ENCODE data around the gene CLASRP.

- no peak for TF ChIP-seq EZH2 (IDR thresholded peaks at IDR 0.05; ENCODE audit: low read length, unreplicated experiment)
- TF ChIP-seq, protein P1, sequence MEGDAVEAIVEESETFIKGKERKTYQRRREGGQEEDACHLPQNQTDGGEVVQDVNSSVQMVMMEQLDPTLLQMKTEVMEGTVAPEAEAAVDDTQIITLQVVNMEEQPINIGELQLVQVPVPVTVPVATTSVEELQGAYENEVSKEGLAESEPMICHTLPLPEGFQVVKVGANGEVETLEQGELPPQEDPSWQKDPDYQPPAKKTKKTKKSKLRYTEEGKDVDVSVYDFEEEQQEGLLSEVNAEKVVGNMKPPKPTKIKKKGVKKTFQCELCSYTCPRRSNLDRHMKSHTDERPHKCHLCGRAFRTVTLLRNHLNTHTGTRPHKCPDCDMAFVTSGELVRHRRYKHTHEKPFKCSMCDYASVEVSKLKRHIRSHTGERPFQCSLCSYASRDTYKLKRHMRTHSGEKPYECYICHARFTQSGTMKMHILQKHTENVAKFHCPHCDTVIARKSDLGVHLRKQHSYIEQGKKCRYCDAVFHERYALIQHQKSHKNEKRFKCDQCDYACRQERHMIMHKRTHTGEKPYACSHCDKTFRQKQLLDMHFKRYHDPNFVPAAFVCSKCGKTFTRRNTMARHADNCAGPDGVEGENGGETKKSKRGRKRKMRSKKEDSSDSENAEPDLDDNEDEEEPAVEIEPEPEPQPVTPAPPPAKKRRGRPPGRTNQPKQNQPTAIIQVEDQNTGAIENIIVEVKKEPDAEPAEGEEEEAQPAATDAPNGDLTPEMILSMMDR (conservative IDR thresholded peaks at IDR 0.05; ENCODE audit: low read depth, low read length) = no peak
Measured at GRCh38 chr19:45030825-45031224, 8.0 kb upstream of the CLASRP start.

Measured in PC-3 (cell line).